ENCODE measurements around the gene HES7.
"Not testable (repeated sequence)": the region's sequence is repeated elsewhere in the genome, so short reads cannot be mapped to it uniquely, and the experiment has no call there.

HES7 gene

DNA sequence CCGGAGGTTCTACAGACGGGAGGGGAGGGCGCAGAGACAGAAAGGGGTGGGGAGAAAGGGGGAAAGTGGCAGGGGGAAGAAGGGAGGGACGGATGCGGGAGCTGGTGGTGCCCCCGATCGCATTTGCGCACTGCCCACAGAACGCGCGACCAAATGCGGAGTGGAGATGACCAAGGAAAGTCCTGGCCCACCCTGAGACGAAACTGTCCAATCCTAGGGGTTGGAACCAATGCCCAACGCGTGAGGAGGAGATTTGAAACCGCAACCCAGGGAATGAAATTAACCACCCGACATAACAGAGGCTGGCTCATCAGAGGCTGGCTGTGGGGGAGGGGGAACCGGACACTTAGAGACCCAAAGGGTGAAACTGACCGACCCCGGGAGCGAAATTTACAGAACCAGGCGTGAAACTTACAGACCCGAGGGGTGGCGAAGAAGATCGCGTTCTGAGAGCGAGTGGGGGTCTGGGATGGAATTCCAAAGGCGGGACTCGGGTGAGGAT lies 1.4 kb downstream of the HES7 start:
- no peak for DNase-seq (ENCODE audit: low spot score)

DNA sequence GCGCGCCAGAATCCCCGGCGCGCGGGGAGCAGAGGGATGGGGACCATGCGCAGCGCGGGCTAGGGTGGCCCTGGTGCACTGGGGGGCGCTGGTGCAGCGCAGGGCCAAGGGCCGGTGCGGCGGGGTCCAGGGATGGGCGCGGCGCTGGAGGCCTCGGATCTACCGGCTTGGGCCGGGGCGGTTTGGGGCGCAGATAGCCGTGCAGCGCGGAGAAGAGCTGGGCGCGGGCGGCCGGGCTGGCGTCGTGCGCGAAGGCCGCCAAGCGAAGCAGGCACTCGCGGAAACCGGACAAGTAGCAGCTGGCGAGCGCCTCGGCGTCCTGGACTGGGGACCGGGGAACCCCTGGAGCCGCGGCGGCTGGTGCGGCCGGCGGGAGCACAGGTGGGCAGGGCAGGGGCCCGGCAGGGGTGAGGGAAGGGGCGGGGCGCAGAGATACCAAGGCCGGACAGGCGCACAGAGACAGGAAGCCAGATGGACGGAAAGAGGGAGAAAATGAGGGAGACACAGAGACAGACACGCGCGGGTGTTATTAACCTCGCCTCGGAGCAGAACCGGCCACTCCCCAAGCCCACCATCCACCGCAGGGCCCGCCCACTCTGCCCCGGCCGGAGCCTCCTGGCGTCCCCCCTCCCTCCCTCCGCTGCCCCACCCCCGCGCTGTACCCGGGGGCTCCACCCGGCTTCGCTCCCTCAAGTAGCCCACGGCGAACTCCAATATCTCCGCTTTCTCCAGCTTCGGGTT lies 2.1 kb downstream of the HES7 start:
- peak; percentile 55 for DNase-seq (ENCODE audit: low spot score)

DNA sequence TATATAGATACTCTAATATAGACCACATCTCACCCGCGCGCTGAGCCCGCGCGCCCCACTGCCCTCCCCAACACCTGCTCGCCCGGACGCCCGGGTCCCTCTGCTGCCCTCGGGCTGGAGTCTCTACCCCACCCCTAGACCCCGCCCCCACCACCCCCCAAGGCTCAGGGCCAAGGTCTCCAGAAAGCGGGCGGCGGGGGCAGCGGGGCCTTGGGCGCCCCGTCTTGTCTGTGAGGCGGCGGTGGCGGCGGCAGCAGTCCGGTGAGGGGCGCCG lies 2.6 kb downstream of the HES7 start:
- DNase-seq (ENCODE audit: low spot score) = no peak

DNA sequence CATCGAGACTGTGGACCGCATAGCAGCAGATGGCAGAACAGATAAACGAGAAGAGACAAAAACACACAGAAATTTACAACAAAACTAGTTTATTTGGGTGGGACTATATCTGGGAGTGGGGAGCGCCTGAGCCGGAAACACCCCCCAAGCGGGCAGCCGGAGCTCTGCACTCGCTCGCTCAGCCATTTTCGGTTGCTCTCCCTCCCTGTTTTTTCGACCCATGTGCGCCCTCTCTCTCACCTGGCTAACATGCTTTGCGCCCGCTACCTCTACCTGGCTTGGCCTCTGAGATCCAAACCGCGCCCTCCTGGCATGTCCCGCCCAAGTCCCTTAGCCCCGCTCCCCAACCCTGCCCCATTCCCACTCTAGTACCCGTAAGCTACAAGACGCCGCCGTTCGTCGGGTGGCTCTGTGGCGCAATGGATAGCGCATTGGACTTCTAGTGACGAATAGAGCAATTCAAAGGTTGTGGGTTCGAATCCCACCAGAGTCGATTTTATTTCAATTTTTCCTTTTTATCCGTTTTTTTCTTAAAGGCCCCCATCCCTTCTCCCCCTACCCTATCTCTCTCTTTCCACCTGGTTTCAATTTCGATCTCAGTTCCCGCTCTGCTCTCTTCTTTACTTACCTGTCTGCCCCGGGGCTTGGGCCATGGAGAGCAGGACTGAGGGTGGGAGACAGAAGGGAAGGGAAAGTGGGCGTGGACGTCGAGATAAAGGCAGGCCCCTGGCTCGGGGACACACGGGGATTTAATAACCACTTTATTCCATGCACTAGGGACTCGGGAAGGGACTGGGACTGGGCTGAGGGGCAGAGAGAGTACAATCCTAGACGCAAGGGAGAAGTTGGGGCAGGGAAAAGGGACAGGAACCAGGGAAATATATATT lies 3.1 kb downstream of the HES7 start:
- peak; percentile 88 for DNase-seq (ENCODE audit: low spot score)

DNA sequence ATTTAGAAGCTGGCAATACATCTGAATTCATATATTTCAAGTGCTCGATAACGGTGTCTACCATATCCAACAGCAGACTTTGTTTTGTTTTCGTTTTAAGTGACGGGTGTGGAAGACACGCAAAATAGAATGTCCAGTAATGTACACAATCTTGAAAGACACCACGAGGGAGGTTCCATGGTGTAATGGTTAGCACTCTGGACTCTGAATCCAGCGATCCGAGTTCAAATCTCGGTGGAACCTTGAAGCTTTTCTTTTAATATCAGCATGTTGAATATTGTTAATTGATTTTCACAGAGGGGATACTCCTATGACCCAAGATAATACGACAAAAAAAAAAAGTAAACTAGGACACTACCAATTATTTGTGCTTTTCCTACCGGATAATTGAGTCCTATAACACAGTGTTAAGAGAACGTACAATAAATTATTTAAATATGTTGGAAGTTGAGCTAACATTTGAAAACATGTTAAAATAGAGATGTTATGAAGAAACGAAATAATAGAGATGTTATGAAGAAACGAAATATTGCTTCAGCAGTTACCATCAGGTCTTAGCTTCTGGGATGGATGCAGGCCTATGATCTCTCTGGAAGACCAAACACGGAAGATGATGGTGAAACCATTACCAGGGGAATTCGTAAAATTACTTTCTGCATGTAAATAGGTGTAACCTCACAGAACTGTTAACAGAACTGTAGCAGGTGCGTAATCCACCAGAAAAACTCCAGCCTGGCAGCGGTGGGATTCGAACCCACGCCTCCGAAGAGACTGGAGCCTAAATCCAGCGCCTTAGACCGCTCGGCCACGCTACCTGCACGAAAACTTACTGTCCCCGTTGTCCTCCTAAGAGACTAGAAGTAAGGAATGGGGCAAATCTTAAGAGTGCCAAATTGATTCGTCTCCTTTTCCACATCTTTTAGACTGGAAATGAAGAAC lies 4.1 kb downstream of the HES7 start:
- DNase-seq (ENCODE audit: low spot score) = peak; percentile 93

DNA sequence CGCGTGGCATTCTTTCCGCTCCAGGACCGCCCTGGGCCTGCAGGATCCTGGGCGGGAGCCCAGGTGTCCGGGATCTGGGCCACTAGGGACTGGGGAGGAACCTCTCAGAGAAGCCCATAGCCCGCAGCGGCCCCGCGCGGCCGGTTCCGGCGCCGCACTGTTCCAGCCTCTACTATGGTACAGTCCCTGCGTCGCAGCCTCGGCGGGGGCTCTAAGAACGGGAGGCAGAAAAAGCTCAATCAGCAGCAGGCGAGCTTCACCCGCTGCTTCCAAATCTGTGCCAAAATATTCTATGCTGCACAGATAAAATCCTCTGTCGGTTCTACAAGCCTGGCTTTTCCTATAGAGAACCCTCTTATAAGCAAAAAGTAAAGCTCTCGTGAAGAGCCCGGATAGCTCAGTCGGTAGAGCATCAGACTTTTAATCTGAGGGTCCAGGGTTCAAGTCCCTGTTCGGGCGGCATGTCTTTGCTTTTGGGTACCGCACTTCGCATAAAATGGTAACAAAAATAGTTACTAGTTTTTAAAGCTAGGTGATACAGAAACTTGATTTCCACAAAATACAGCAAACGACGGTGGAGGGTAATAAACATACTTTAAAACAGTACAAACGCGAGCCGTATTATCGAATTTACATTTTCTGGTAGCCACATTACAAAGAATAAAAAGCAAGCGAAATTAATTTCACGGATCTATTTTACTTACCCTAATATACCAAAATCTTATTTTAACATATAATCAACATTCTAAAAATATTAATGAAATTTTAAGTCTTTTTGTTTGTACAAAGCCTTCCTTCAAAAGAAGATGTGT lies 4.9 kb downstream of the HES7 start:
- peak; percentile 87 for DNase-seq (ENCODE audit: low spot score)

DNA sequence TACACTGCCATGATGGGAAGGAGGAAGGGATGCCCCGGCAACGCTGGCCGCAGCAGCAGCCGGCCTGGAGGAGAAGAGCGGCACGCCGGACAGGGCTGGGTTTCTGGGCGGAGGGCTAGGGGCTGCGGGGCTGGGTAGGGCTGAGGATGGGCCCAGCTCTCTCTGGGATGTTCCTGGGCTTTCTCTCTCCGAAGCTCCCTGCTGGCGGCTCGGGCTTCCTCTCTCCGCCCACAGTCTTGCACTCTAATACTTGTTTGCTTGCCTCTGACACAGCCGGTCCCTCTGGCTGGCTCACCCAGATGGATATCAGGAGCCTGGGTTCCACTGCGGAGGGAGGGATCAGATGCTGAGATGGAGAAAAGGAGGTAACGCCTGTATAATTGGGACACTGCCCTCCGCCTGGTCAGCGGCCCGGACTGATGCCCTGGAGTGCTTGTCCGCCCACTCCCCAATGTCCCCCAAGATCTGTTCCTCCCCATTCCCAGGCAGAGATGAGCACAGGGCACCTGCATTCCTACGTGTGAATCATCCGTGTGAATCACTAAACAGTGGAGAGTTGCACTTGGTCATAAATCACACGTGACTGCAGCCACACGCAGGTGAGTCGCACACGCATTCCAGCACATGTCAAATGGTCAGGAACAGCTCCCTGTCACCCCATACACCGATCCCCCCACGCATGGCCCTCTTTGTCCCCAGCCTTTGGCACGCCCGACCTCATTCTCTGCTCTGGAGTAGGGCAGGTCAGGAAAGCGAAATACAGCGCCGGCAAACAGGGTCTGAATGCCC lies 5.7 kb downstream of the HES7 start, which contains the start of gene ALOXE3:
Gene ALOXE3, minus strand, starts transcription at position 535 of the 789 bp plus-strand sequence. Its CDS starts 524 bp downstream, at position 11.
- no peak for DNase-seq (ENCODE audit: low spot score)

DNA sequence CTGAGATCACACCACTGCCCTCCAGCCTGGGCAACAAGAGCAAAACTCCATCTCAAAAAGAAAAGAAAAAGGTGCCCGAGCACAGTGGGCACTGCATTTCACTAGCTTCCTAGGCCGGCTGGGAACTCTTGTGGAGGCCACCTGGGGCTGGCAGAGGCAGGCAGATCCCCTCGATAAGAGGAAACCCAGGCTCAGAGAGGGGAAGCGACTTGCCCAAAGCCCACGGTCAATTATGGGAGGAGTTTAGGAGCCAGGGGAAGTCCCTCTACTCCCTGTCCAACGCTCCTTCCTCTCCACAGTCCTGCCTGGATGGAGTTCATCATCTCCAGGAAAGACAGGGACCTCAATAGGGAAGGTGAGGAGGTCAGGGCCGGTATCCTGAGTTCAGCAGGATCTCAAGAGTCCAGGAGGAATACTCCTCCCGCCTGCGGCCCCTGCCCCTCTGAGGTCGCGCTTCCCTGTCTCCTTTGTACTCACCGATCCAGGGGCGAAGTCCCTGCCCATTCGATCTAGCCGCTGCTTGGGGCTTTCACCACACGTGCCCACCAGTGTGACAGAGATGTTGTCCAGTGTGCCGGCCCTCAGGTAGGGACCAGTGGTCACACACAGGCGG lies 6.4 kb downstream of the HES7 start:
- DNase-seq (ENCODE audit: low spot score) = no peak

DNA sequence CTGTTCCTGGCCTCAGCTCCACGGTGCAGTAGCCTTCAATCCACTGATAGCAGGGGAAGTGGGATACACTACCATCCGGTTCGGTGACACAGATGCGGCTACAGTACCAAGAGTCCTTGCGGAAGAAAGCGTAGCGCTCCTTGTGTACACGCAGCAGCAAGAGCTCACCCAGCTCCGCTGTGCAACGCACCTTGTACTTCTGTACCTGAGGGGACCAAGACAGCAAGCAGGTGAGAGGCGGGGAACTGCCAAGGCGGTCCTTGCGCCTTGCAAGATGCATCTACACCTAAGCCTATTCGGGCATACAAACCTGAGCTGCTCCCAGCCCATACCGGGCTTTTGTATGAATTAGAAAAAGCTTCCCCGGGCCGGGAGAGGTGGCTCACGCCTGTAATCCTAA lies 7.1 kb downstream of the HES7 start:
- DNase-seq (ENCODE audit: low spot score) = no peak

DNA sequence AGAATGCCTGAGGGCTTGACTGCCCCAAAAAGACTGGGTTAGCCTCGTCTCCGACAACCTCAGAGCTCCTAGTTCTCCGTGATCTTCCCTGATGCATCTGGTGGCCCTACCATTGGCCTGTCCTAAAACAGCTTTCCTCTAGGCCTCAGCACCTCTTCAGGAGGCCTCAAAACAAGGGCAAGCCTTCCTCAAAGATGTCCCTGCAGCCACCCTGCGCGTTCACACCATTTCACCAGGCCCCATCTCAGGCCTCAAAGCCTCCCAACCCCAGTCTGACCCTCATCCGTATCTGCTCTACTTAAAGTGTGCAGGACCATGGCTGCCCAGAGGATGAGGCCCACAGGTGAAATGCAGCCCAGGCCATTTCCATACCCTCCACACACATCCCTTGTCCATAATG lies 13.0 kb downstream of the HES7 start:
- DNase-seq (ENCODE audit: low spot score) = no peak

DNA sequence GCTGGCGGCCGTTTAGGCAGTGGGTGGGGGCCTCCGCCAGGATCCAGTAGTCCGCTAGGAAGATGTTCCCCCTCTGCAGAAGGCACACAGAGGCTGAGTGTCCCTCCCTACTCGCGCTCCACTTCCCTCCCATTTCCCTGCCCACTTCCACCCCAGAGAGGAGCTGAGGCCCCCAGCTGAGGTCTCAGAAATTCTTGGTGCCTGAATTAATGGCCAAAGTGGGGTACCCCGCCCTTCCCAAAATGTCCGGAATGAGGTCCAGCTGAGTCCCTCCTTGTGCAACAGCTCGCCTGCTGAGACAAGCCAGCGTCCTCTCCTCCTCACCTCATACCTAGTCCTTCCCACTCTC lies 13.5 kb downstream of the HES7 start:
- no peak for DNase-seq (ENCODE audit: low spot score)

DNA sequence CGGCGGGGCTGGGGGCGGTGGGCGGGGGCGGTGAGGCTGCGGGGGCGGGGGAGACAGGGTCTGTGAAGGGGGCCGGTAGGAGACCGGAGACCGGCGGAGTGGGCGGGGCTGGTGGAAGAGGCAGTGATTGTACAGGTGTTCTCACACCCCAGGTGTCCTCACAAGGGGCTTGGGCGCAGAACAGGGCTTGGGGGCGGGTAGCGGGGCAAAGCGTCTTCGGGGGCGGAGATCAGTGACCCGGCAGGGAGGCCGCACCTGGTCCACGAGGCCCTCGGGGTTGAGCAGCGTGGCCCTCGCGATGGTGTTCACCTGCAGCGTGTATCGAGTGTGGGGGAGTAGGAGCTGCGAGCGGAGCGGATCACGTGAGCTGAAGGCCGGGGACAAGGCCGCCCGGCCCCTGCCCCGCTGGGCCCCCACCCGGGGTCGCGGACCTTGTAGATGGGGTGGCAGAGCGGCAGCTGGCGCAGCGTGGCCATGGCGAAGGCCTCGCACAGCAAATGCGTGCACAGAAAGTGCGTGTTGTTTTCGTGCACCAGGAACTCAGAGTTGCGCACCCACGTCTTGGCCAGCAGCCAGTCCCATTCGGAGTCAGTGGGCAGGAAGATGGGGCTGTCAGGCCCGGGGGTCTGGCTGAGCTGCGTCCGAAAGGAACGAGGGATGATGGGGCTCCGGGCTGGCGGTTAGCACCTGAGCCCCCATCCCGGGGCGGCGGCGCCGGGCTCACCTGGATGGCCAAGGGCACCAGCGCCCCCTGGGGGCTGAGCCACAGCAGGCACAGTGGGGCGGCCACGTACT lies 14.0 kb downstream of the HES7 start:
- peak; percentile 73 for DNase-seq (ENCODE audit: low spot score)

DNA sequence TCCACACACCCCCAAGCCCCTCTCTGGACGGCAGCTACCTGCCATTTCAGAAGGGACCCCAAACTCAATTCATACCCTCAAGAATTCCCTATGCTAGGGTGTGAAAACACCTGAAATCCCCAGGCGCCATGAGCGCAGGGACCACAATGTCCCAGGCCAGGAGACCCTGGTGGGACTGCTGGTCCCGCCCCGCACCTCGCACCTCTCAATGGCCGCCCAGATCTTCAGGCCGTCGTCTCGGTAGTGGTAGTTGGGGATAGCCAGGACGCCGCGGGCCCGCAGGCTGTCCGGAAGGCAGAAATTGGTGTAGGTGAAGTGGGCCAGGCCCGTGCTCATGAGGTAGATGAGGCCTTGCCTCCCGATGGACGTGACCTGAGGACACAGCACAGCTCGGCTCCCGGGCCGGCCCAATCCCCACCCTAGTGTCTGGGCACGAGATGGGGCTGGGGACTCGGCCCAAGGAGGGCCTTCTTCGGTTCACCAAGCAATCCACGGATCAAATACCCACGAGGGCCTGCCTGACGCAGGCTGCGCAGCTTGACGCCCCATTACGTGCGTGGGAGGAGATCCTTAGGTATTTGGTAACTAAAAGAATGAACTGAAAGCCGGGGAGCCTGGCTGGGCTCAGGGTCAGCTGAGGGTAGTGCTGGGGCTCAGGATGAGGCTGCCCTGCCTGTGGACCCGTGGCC lies 14.8 kb downstream of the HES7 start:
- DNase-seq (ENCODE audit: low spot score) = no peak

DNA sequence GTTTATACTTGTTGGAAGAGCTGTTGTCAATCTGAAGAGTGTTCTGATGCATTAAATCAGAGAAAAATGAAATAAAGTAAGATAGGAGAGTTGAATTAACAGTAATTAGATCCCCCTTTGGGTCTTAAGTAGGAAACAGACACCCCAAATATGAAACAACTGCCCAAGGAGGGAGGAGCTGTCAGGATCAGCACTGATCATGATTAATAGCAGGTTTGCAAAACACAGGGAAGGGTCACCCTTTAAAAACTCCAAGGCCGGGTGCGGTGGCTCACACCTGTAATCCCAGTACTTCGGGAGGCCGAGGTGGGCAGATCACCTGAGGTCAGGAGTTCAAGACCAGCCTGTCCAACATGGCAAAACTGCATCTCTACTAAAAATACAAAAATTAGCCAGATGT lies 16.9 kb downstream of the HES7 start:
- DNase-seq (ENCODE audit: low spot score) = not testable (repeated sequence)

DNA sequence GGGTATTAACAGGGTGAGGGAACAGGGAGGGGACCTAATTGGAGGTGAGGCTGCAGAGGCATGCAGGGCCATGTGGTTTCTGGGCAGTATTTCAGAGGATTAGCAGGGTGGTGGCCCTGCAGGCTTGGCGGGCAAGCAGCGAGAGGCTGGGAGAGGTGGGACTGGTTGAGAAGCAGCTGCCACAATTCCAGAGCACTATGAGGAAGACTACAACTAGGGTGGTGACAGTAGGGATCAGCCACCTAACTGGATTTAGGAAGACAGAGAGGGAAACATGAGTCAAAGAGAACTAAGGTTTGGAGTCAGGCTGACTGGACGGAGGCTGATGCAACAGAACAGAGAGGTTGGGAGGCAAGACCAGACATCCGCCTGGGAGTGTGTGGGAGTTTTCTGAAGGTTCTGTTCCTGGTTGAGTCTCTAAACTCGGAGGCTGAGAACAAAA lies 17.9 kb downstream of the HES7 start:
- DNase-seq (ENCODE audit: low spot score) = no peak

DNA sequence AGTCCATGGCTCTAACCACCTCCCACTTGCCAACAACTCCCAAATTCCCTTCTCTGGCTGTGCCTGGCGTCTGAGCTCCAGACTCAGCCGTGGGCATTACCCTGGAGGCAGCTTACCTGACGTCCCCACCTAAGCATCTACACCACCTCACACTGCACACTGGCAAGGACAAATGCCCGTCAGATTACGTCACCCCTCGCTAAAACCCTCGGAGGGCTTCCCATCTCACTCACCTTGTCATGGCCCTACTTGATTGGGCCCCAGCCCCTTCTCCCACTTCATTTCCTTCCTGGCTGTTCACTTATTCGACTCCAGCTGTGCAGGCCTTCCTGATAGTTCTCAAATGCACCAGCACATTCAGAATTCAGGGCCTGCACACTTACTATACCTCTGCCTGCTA lies 19.0 kb downstream of the HES7 start:
- no peak for DNase-seq (ENCODE audit: low spot score)

DNA sequence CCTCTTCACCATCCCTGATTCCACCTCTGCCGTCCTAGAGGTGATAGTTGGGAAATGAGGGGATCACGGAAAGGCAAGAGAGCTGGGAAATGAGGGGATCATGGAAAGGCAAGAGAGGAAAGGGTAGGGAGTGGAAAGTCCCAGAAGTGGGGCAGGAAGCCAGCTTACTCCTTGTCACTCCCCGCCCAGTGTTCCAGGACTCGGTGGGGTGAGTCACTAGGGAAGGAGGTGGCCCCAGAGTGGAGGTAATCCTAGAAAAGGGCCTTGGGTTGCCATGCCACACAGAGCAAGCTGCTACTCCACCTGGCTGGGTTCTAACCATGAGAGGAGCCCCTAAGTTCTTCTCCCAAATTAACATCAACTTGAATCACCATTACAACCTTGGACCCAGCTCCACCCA lies 20.4 kb downstream of the HES7 start:
- DNase-seq (ENCODE audit: low spot score) = no peak

DNA sequence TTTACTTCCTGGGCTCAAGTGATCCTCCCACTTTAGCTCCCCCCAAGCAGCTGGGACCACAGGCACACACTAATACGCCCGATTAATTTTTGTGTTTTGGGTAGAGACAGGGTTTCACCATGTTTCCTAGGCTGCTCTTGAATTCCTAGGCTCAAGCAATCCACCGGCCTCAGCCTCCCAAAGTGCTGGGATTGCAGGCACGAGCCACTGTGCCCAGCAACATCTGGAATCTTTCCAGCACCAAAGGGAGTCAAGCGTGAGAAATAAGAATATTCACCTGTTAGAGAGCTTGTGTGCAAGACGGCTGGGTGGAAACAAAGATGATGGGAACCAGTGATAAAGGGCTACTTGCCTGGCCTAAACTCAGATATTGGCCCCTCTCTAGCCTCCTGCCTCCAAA lies 22.2 kb downstream of the HES7 start:
- DNase-seq (ENCODE audit: low spot score) = no peak

DNA sequence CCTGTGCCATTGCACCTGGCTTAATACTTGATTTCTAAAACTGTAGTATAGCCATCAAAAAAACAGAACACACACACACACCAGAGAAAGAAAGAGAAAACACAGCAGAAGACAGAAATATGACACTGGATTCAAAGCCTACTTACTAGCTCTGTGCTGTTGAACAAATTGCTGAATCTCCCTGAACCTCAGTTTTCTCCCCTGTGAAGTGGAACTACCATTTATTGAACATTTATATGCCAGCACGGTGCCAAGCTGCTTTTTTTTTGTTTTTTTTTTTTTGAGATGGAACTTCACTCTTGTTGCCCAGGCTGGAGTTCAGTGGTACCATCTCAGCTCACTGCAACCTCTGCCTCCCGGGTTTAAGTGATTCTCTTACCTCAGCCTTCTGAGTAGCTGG lies 23.1 kb downstream of the HES7 start:
- DNase-seq (ENCODE audit: low spot score) = no peak
